Measurements from ENCODE around the gene TMEM54. TPM values are rescaled to one million over a fixed set of nuclear protein-coding genes. Genes with fewer than 3 reads are reported as not detected.
"Not testable (repeated sequence)": the region's sequence is repeated elsewhere in the genome, so short reads cannot be mapped to it uniquely, and the experiment has no call there.

TMEM54 gene
- total RNA-seq, 1 donor from 2014 or later = 0.66 TPM

DNA sequence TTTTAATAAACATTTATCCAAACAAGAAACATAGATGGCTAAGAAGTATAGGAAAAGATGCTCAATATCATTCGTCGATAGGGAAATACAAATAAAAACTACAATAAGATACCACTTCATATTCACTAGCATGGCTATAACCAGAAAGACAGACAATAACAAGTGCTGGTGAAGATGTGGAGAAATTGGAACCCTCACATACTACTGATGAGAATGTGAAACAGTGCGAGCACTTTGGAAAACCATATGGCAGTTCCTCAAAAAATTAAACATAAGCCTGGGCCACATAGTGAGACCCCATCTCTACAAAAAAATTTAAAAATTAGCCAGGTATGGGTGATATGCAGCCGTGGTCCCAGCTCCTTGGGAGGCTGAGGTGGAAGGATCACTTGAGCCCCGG lies 9.1 kb upstream of the TMEM54 start:
- H3K4me1 Mint-ChIP-seq (ENCODE audit: low read depth) = no peaks in the 10 kb centered on the region
- DNase-seq (ENCODE audit: low spot score) = no peak
- no peak overlapping the region for H3K27ac Mint-ChIP-seq
- H3K4me3 Mint-ChIP-seq (ENCODE audit: low read depth) = no peak overlapping the region
- no peaks in the 10 kb centered on the region for H3K36me3 Mint-ChIP-seq (ENCODE audit: low read depth)
- intact Hi-C loops (cut with micrococcal nuclease) = no loop called here
- no peaks in the 10 kb centered on the region for H3K9me3 Mint-ChIP-seq
- peaks cover 11% of the 10 kb centered on the region for H3K27me3 Mint-ChIP-seq (ENCODE audit: low read depth)

DNA sequence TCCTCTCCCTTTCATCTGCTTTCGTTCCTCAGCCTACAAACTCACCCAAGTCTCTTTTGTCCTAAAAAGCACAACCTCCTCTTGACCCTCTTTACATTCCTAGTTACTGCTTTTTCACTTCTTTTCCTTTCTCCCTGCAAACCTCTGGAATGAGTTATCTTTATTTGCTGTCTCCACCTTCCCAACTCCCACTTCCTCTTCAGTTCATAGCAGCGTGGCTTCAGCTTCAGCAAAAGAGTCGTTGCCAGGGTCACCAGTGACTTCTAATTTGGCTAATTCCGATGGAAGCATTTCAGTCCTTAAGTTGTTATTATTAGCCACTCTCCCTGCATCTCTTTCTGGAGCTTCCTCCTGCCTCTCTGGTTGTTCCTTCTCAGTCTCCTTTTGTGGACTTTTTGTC lies 6.2 kb upstream of the TMEM54 start:
- intact Hi-C loops (cut with micrococcal nuclease) = no loop called here
- H3K36me3 Mint-ChIP-seq (ENCODE audit: low read depth) = no peaks in the 10 kb centered on the region
- H3K4me3 Mint-ChIP-seq (ENCODE audit: low read depth) = no peak overlapping the region
- no peaks in the 10 kb centered on the region for H3K4me1 Mint-ChIP-seq (ENCODE audit: low read depth)
- peaks cover 23% of the 10 kb centered on the region for H3K27me3 Mint-ChIP-seq (ENCODE audit: low read depth)
- DNase-seq (ENCODE audit: low spot score) = no peak
- H3K9me3 Mint-ChIP-seq = no peaks in the 10 kb centered on the region
- no peak overlapping the region for H3K27ac Mint-ChIP-seq

DNA sequence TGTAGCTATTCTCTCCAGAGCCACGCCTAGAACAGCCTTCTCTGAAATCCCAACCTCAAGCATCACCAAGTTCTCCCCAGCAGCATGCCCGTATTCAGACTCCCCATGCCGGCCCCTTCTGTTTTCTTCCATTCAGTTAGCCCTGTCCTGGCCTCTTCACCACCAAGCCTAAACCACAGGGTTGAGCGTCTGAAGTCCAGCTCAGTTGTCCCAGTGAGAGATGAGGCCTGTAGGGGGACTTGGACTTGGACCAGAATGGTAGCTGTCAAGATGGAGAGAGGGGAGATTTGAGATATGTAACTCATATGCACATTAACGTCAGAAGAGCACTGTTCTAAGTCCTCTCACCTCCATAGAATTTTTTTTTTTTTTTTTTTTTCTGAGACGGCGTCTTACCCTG lies 5.5 kb upstream of the TMEM54 start:
- Mint-ChIP-seq H3K27ac (no peak overlapping the region), H3K4me3 (ENCODE audit: low read depth) (no peak overlapping the region), H3K9me3 (no peaks in the 10 kb centered on the region), H3K4me1 (ENCODE audit: low read depth) (no peaks in the 10 kb centered on the region), H3K27me3 (ENCODE audit: low read depth) (peaks cover 29% of the 10 kb centered on the region), H3K36me3 (ENCODE audit: low read depth) (no peaks in the 10 kb centered on the region)
- intact Hi-C loops (cut with micrococcal nuclease) = no loop called here
- DNase-seq (ENCODE audit: low spot score) = no peak

DNA sequence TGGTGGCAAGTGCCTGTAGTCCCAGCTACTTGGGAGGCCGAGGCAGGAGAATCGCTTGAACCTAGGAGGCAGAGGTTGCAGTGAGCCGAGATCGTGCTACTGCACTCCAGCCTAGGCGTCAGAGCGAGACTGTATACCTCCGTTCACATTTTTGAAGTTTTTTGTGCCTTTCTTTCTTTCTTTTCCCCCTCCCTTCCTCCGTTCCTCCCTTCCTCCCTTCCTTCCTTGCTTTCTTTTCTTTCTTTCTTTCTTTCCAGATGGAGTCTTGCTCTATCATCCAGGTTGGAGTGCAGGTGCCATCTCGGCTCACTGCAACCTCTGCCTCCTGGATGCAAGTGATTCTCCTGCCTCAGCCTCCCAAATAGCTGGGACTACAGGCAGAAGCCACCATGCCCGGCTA lies 4.4 kb upstream of the TMEM54 start:
- H3K9me3 Mint-ChIP-seq; DNase-seq (ENCODE audit: low spot score); H3K36me3 Mint-ChIP-seq (ENCODE audit: low read depth); H3K27ac Mint-ChIP-seq; H3K4me3 Mint-ChIP-seq (ENCODE audit: low read depth); intact Hi-C loops (cut with micrococcal nuclease); H3K4me1 Mint-ChIP-seq (ENCODE audit: low read depth): not testable (repeated sequence)
- H3K27me3 Mint-ChIP-seq (ENCODE audit: low read depth) = peaks cover 35% of the 10 kb centered on the region

DNA sequence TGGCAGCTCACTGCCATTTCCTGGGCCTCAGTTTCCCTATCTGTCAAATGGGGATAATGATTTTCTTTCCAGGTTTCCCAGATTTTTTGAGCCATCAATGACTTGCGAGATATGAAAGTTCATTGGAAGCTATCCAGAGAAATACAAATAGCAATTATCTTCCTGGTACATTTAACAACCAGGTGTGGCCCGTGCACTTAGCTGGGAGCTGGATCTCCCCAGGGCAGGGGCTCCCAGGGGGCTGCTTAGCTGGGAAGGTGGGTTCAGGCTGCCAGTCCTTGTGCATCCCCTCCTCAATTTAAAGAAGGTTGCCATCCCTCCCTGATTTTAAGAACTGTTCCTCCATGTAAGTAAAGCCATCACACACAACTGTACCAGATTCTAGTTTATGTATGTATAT lies 3.6 kb upstream of the TMEM54 start:
- Mint-ChIP-seq H3K27me3 (ENCODE audit: low read depth) (peaks cover 38% of the 10 kb centered on the region), H3K4me1 (ENCODE audit: low read depth) (no peaks in the 10 kb centered on the region), H3K27ac (no peak overlapping the region), H3K36me3 (ENCODE audit: low read depth) (no peaks in the 10 kb centered on the region), H3K9me3 (no peaks in the 10 kb centered on the region), H3K4me3 (ENCODE audit: low read depth) (no peak overlapping the region)
- DNase-seq (ENCODE audit: low spot score) = no peak
- intact Hi-C loops (cut with micrococcal nuclease) = no loop called here

DNA sequence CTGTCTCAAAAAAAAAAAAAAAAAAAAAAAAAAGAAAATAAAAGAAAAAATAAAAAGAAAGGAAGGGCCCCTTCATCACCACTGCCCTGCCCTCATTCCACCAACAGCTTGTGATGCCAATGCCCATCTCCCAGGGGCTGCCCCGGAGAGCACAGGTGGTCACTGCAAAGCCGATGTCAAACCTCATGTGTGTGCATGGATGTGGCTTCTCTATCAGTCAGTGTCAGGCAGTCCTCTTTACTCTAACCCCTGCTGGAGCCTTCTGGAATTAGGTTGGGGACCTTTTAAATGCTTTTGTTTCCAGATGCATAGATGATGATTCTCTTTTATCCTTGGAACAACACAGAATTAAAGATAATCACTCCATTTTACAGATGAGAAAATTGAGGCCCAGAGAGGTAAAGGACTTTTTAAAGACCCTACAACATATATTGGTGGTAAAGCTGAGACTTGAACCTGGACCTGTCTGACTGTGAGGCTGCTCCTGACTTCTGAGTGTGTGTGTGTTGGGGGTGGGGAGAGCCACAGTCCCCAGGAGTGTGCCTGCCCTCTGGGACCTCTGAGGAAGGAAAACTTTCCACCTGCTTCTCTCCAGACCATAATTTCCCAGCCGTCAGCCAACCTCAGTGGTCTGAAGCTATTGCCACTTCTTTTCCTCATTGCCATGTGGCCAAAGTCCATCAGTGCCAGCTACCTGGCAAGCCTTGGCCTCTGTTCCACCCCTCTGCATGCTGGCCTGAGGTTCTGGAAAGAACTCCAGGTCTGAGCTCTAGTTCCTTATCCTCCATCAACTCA lies 3.0 kb upstream of the TMEM54 start:
- no peak for DNase-seq (ENCODE audit: low spot score)
- Mint-ChIP-seq H3K9me3 (no peaks in the 10 kb centered on the region), H3K36me3 (ENCODE audit: low read depth) (no peaks in the 10 kb centered on the region), H3K4me1 (ENCODE audit: low read depth) (no peaks in the 10 kb centered on the region), H3K27ac (no peak overlapping the region), H3K27me3 (ENCODE audit: low read depth) (peaks cover 41% of the 10 kb centered on the region), H3K4me3 (ENCODE audit: low read depth) (no peak overlapping the region)
- intact Hi-C loops (cut with micrococcal nuclease) = no loop called here

DNA sequence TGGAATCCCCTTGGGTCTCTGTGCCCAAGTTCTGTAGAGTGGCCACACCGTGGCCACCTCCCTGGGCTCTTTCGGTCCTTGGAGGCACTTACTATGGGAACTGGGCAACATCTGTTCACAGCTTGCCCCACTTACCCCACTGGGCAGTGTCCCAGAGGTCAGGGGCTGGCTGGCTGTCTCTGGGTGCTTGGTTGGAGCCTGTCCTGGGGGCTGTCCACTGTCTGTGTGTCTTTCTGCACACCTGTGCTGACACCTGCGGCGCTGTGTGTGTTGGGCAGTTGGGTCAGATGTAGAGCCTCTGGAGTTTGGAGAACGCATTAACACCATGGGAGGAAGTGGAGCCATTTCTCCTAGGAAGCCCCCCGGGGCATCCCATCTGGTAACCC lies 1.3 kb upstream of the TMEM54 start:
- DNase-seq (ENCODE audit: low spot score) = no peak
- Mint-ChIP-seq H3K27ac (no peak overlapping the region), H3K27me3 (ENCODE audit: low read depth) (peaks cover 48% of the 10 kb centered on the region), H3K4me3 (ENCODE audit: low read depth) (peak overlapping the region; percentile 60), H3K9me3 (no peaks in the 10 kb centered on the region), H3K4me1 (ENCODE audit: low read depth) (no peaks in the 10 kb centered on the region), H3K36me3 (ENCODE audit: low read depth) (no peaks in the 10 kb centered on the region)
- intact Hi-C loops (cut with micrococcal nuclease) = no loop called here

DNA sequence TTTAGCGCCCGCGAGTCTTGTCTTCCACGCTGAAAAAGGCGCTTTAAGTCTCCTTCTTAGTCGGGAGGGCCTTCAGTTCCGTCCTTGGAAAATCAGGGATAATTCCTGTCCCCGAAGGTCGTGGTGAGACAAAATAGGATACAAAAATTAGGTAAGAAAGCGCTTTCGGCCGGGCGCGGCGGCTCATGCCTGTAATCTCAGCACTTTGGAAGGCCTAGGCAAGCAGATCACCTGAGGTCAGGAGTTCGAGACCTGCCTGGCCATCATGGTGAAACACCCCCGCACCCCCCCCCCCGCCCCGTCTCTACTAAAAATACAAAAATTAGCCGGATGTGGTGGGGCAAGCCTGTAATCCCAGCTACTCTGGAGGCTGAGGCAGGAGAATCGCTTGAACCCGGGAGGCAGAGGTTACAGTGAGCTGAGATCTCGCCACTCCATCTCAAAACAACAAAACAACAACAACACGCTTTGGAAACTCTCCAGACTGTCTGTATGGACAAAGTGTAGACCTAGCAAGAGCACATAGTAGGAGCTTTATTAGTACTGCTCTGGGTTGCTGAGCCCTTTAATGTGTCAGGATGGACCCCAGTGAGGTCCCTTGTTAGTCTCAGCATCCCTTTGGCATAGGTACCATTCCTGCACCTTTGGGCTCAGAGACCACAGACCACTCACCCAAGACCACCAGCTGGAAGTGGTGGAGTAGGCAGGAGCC lies 790 bp upstream of the TMEM54 start:
- no peaks in the 10 kb centered on the region for H3K36me3 Mint-ChIP-seq (ENCODE audit: low read depth)
- H3K27ac Mint-ChIP-seq = no peak overlapping the region
- intact Hi-C loops (cut with micrococcal nuclease) = no loop called here
- peaks cover 53% of the 10 kb centered on the region for H3K27me3 Mint-ChIP-seq (ENCODE audit: low read depth)
- H3K4me3 Mint-ChIP-seq (ENCODE audit: low read depth) = peak overlapping the region; percentile 71
- no peaks in the 10 kb centered on the region for H3K4me1 Mint-ChIP-seq (ENCODE audit: low read depth)
- DNase-seq (ENCODE audit: low spot score) = no peak
- no peaks in the 10 kb centered on the region for H3K9me3 Mint-ChIP-seq

DNA sequence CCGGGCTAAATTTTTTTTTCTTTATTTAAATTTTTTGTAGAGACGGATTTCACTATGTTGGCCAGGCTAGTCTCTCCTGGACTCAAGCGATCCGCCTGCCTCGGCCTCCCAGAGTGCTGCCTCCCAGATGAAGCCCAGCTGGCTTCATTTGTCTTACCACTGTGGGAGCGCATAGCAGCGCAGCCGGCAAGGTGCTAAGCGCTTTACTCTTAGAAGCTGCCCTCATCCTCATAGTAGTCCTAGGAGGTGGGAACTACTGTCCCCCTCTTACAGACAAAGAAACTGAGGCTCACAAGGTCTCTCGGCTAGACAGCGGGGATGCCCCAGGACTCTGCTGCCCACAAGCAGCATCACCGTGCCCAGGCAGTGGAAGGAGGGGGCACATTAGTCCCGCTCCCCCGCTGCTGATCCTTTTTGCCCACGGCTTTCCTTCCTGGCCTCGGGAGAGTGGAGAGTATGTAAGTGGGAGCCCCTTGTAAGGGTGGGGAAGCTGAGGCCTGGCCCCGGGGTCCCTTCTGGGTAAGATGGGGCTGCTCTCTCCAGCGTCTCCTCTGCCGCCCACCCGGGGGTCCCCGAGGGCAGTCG lies 726 bp downstream of the TMEM54 start:
- Mint-ChIP-seq H3K4me3 (ENCODE audit: low read depth) (peak overlapping the region; percentile 34), H3K4me1 (ENCODE audit: low read depth) (no peaks in the 10 kb centered on the region), H3K9me3 (no peaks in the 10 kb centered on the region), H3K27me3 (ENCODE audit: low read depth) (peaks cover 56% of the 10 kb centered on the region), H3K36me3 (ENCODE audit: low read depth) (no peaks in the 10 kb centered on the region), H3K27ac (no peak overlapping the region)
- intact Hi-C loops (cut with micrococcal nuclease) = no loop called here
- no peak for DNase-seq (ENCODE audit: low spot score)

DNA sequence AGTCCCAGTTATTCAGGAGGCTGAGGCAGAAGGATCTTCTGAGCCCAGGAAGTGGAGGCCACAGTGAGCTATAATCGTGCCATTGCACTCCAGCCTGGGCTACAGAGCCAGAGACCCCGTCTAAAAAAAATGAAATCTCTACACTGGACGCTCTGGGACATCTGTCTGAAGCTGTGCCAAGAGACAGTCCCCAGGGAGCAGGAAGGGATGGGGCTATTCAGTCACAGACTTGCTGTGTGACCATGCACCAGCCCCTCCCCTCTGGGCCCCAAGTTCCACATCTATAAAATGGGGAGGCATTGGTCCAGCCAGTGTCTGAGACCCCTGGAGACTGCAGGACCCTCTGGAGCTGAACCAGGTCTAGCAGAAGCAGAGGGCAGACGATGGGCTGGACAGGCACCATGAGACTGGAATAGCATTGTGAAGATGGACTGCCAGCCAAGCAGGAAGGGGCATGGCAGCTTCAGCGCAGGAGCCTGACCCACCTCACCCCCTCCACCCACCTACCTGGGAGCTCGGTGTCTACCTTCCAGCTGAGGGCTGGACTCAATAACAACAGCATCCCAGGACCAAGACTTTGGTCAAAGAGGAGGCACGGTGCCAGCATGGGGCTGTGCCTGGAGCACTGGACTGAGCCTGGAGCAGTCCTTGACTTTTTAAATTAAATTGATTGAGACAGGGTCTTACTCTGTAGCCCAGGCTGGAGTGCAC lies 1.4 kb downstream of the TMEM54 start:
- intact Hi-C loops (cut with micrococcal nuclease) = no loop called here
- Mint-ChIP-seq H3K36me3 (ENCODE audit: low read depth) (no peaks in the 10 kb centered on the region), H3K4me1 (ENCODE audit: low read depth) (no peaks in the 10 kb centered on the region), H3K27ac (no peak overlapping the region), H3K9me3 (no peaks in the 10 kb centered on the region), H3K27me3 (ENCODE audit: low read depth) (peaks cover 53% of the 10 kb centered on the region), H3K4me3 (ENCODE audit: low read depth) (no peak overlapping the region)
- no peak for DNase-seq (ENCODE audit: low spot score)

DNA sequence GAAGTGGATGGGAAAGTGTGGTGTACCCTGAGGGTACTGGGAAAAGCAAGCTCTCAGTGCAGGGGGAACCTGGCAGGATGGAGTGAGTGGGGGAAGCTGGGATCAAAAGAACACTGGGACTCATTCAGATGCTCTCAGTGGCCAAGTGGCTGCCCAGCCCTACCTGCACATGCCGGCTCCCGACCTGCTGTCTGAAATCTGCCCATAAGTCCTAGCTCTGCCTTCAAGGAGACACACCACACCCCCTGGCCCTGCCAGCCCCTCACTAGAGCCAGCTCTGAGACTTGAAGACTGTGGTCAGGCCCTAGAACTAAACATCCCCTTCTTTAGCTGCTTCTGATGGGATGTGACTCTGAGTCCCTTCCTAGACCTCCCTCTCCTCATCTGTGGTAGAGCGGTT lies 2.2 kb downstream of the TMEM54 start:
- Mint-ChIP-seq H3K9me3 (no peaks in the 10 kb centered on the region), H3K4me3 (ENCODE audit: low read depth) (no peak overlapping the region), H3K36me3 (ENCODE audit: low read depth) (no peaks in the 10 kb centered on the region), H3K4me1 (ENCODE audit: low read depth) (no peaks in the 10 kb centered on the region), H3K27me3 (ENCODE audit: low read depth) (peaks cover 51% of the 10 kb centered on the region), H3K27ac (no peak overlapping the region)
- intact Hi-C loops (cut with micrococcal nuclease) = no loop called here
- DNase-seq (ENCODE audit: low spot score) = no peak

DNA sequence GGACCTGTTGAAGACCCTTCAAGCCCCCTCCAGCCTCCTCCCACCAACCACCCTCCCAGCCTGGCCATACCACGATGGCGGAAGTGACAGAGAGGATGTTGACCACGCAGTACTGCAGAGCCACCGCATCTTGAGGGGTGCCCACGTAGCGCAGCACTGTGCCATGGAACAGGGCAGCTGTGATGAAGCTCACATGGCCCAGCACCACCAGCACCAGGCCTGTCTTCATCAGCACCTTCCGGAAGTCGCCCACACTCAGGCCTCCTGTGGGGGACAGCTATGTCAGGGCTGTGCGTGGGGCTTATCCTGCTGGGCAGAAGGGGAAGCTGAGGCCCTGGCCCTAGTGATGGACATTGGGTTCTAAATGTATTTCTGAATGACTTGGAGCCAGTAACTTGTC lies 3.1 kb downstream of the TMEM54 start:
- no peaks in the 10 kb centered on the region for H3K4me1 Mint-ChIP-seq (ENCODE audit: low read depth)
- H3K27me3 Mint-ChIP-seq (ENCODE audit: low read depth) = peaks cover 50% of the 10 kb centered on the region
- H3K27ac Mint-ChIP-seq = no peak overlapping the region
- no peak for DNase-seq (ENCODE audit: low spot score)
- intact Hi-C loops (cut with micrococcal nuclease) = no loop called here
- no peaks in the 10 kb centered on the region for H3K36me3 Mint-ChIP-seq (ENCODE audit: low read depth)
- H3K9me3 Mint-ChIP-seq = no peaks in the 10 kb centered on the region
- no peak overlapping the region for H3K4me3 Mint-ChIP-seq (ENCODE audit: low read depth)
